WTC11 (cell line): Measurements from ENCODE around the gene MACC1.

Experiments
- FOXP1 ChIP-seq: sonication (generic); formaldehyde crosslinking; IDR thresholded peaks from 2 replicates; pipeline ENCODE4 v1.8.0; 2022; ENCODE audit warnings: missing genetic modification reagents, mild to moderate bottlenecking, moderate library complexity, borderline replicate concordance
- MYBL2 ChIP-seq: sonication (generic); formaldehyde crosslinking; IDR thresholded peaks from 2 replicates; pipeline ENCODE4 v1.8.1; 2023; ENCODE audit warnings: mild to moderate bottlenecking, moderate library complexity, missing genetic modification reagents
- TF ChIP-seq, protein P1 (sequence below): fragments of 200-600 bp; IDR thresholded peaks from 2 replicates; pipeline ENCODE4 v1.8.0; 2022; ENCODE audit warnings: antibody characterized with exemption

DNA sequence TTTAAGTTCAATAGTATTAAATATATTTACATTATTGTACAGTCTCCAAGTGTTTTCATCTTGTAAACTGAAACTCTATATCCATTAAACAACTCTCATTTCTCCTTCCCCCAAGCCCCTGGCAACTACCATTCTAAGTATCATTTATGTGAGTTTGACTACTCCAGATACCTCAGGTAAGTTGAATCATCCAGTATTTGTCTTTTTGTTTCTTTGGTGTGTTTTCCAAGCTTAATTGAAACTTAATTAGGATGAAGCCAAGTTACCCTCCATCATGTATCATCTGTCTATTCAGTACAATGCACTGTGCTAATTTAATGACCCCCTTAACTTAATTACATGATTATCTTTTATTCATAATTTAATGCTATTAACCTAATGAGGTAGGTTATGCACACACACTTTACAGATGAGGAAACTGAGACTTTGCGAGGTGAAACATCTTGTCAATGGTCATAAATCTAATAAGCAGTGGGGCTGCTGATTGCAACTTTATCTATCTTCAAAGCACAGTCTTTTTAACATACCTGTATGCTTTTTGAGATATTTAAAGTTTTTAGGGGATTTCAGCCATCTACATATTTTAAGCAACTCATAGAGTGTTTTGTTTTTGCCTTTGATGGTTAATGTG is 663 bp downstream of the MACC1 start:
- TF ChIP-seq FOXP1 (CRISPR knock-in tag) (no peak), MYBL2 (CRISPR knock-in tag) (no peak)
- TF ChIP-seq, protein P1, sequence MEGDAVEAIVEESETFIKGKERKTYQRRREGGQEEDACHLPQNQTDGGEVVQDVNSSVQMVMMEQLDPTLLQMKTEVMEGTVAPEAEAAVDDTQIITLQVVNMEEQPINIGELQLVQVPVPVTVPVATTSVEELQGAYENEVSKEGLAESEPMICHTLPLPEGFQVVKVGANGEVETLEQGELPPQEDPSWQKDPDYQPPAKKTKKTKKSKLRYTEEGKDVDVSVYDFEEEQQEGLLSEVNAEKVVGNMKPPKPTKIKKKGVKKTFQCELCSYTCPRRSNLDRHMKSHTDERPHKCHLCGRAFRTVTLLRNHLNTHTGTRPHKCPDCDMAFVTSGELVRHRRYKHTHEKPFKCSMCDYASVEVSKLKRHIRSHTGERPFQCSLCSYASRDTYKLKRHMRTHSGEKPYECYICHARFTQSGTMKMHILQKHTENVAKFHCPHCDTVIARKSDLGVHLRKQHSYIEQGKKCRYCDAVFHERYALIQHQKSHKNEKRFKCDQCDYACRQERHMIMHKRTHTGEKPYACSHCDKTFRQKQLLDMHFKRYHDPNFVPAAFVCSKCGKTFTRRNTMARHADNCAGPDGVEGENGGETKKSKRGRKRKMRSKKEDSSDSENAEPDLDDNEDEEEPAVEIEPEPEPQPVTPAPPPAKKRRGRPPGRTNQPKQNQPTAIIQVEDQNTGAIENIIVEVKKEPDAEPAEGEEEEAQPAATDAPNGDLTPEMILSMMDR: no peak
